IPS DF 4.7 (cell line): ENCODE data around the gene NGF.

Experiments used
- DNase-seq: peaks from one replicate; pipeline ENCODE4 v3.0.0-alpha.2; 2013; ENCODE audit warnings: low spot score; ENCODE audit errors: extremely low read depth

Gene NGF

DNA sequence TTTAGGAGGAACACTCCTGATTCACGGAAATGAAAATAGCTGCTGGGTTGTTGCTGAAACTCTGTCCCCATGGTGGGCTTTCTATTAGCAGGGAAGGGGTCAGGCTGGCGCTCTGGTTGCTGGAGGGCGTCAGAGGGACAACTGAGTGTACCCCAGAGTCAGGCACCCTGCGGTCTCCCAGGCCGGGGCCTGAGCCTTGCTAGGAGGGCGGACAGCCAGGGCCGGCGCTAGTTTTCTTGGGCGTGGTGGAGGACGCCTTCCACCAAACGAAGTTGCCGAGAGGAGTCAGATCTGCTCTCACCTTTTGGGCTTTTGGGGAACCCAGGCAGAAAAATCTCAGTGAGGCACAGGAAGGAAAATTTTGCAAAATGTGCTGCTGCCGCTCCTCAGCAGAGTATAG lies 54.8 kb downstream of the NGF start:
- DNase-seq: no peak

GRCh38 chr1:115282807-115283208 lies 55.2 kb downstream of the NGF start:
- no peak for DNase-seq

GRCh38 chr1:115281143-115281542 lies 56.9 kb downstream of the NGF start:
- no peak for DNase-seq

GRCh38 chr1:115280064-115280463 lies 58.0 kb downstream of the NGF start:
- no peak for DNase-seq

- DNase-seq: no peak
Measured at GRCh38 chr1:115278211-115278610, 59.8 kb downstream of the NGF start.

DNA sequence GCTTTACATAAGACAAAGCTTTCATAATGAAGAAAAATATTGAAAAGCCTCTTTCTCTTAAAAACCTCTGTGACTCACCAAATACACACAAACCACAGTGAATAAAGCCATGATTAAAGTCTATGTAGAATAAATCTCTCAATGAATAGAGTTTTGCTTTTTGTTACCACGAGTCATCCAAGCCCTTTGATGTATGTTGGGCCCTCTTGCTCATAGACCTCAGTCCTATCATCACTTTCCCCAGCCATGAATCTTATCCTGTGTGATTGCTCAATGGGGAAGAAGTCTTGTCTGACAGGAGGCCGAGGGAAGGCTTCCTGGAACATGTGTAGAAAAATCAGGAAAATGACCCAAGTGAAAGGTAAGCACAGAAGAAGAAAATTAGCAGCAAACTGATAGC lies 60.8 kb downstream of the NGF start:
- no peak for DNase-seq

- DNase-seq: no peak
Measured at GRCh38 chr1:115275216-115275615, 62.8 kb downstream of the NGF start.

GRCh38 chr1:115274467-115274866 lies 63.6 kb downstream of the NGF start:
- DNase-seq: no peak

DNA sequence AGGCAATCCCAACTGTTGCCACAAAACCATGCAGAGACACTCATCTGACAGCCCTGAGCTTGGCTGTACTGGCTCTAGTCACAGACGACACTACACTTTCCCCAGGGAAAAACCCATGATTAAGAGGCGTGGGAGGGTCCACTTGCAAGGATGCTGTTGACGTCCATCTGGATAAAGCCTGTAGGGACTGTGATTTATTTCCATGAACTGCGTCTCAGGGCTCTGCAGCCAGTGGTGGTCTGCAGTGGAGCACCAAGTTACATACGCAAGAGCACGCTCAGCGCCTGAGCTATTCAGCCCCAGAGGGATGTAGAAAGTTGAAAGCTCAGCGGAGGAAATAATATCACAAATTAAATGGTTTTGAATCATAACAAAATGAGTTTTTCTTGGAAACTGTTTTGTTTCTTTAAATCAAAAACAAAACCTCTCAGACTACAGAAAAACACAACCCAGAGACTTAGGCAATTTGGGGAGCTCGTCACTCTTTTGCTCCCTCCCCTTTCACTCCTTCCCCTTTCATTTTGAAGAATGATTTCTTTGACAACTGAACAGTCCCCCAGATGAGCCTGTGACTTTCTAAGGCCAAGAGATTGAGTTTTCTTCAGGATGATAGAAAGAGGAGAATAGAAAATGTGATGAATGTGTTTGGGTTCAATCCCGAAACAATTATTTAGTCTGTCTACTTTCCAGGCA lies 71.2 kb downstream of the NGF start:
- DNase-seq: no peak

GRCh38 chr1:115265099-115265498 lies 73.0 kb downstream of the NGF start:
- DNase-seq: no peak

DNA sequence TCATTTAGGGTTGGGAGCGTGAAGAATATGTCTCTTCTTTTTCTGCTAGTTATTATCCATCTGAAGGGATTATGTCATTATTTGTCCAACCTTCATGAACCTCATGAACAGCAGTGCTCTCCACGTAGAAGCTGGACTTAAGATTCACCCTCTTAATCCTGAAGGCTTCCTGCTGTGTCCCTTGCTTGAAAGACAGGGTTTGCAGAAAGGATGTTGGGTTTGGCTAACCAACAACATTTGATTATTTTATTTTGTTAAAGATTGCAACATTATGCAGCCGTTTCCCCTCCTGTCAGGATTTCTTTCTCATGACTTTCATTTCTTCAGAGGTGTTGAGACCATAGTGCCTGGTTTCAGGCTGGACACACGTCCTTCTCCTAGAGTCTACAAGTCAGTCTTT lies 75.2 kb downstream of the NGF start:
- no peak for DNase-seq

- no peak for DNase-seq
Measured at GRCh38 chr1:115261496-115261895, 76.6 kb downstream of the NGF start.

DNA sequence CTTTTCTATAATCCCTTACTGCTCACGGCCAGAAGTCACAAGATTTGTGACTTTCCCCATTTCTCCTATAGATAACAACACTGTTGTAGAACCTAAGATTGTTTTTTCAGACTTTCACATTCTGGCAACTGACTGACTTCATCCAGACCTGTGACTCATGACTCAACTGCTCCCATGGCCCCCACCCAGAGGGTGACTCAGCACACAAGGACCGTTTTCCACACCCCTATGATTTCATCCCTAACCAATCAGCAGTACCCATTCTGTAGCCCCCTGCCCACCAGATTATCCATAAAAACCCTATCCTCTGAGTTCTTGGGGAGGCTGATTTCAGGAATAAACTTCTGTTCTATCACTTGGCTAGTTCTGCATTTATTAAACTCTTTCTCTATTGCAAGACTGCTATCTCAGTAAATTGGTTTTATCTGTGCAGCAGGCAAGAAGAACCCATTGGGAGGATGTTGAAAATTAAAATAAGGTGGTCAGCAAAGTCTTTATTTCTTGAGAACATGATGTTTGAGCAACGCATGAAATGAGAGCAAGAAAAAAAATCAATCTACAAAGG lies 79.7 kb downstream of the NGF start:
- no peak for DNase-seq

GRCh38 chr1:115257591-115257990 lies 80.5 kb downstream of the NGF start:
- DNase-seq: no peak

DNA sequence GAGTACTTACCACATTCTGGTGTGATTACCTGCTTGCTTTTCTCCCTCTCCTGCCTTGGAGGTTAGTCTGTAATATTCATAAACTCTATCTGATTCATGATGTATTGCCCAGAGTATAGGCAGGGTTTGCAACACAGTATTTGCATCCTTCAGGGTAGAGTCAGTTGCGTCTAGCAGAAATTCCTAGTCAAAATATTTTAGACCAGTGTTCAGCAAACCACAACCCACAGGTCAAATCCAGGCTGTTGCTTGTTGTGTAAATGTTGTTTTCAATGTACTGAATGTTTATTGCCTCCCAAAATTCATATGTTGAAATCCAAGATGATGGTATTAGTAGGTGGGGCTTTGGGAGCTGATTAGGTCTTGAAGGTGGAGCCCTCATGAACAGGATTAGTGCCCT lies 82.9 kb downstream of the NGF start:
- no peak for DNase-seq

DNA sequence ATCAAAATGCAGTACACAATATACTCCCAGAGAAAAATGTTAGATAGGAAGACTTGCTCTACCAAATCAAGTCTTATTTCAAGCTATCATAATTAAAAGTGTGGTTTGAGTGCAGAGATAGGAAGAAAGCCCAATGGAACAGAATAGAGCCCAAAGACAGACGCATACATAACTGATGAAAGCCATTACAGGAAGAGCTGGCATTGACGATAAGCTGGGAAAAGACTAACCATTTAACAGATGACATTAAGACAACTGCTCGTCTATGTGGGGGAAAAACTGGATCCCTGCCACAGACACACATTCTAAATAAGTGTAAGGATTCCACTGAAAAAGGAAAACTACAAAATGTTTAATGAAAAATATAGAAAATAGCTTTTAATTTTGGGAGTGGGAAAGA lies 85.5 kb downstream of the NGF start:
- DNase-seq: no peak

DNA sequence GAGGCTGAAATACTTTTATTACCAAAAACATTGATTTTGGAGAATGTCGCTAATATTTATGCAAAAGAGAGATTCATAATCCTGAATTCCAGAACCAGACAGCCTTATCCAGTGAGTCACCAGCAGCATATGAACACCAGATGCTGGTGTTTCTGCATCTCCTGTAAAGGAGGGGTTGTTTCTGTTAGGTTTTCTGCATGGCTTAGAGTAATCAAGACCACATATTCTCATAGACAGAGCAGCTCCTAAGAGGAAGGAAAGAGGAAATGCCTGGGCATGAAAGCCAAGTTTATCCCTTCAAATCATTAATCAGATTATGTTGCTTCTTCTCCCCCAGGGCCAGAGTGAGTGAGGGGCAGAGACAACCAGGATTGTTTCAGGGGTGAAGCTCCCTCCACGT lies 86.2 kb downstream of the NGF start:
- no peak for DNase-seq

- no peak for DNase-seq
Measured at GRCh38 chr1:115251340-115251748, 86.7 kb downstream of the NGF start.

- DNase-seq: no peak
Measured at GRCh38 chr1:115246526-115246925, 91.5 kb downstream of the NGF start.

- no peak for DNase-seq
Measured at GRCh38 chr1:115245227-115245626, 92.8 kb downstream of the NGF start.

DNA sequence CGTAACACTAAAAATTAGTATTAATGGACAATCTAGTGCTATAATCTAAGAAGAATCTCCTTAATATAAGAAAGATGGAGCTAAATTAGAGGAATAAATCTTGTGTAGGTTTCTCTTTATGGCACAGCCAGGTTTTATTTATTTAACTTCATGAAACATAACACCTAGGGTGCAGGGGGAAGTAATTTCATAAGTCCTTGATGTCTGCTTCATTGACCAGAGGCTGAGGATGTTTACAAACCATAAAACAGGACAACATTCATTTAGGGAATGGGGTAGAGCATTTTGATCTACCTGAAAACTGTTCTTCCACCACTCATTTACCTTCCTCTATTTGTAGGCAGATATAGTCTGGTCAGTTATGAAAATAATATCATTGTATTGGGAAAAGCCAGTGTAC lies 95.5 kb downstream of the NGF start:
- DNase-seq: no peak

GRCh38 chr1:115241309-115241708 lies 96.7 kb downstream of the NGF start:
- DNase-seq: no peak

GRCh38 chr1:115240297-115240696 lies 97.8 kb downstream of the NGF start:
- no peak for DNase-seq

DNA sequence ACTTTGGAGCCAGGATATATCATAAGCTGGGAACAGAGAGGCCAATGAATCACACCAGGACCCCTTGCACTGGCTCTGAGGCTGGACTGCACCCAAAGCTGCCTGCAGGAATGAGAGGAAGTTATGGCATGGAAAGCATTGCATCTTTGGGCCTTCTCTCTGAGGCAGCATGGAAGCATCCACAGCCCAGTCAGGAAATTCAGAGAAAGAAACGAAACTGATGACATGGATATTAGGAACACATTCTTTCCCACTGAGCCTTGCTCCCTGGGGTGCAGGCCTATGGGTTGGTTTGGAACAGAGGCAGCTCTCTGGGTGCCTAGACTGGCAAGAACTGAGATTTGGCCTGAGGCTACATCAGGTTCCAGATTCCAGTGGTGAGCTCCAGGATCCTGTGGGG lies 98.6 kb downstream of the NGF start:
- DNase-seq: no peak
